SK-N-SH (cell line): ENCODE measurements around the gene TBC1D5. TPM values are rescaled to one million over a fixed set of nuclear protein-coding genes. Genes with fewer than 3 reads are reported as not detected.

Source experiments
- CTCF ChIA-PET: fragments of 300-600, 350-600 bp; formaldehyde crosslinking; extraction: SDS; loops from one replicate; lab custom pipeline; 2021; lab: Yijun Ruan, JAX
- POLR2A ChIA-PET: fragments of 350-600 bp; sonication (Branson Sonifier 250); formaldehyde crosslinking; extraction: SDS; loops from one replicate; lab custom pipeline; 2020; ENCODE audit warnings: antibody characterized with exemption, inconsistent platforms; lab: Yijun Ruan, JAX
- DNase-seq: peaks from one replicate; pipeline ENCODE4 v3.0.0; 2012
- H2AFZ ChIP-seq: fragments of 200-600 bp; sonication (generic); 2 replicates; pipeline ENCODE4 v1.8.1; 2016; ENCODE audit warnings: antibody characterized with exemption, mild to moderate bottlenecking, low read depth
- H3F3A ChIP-seq: fragments of 200-600 bp; sonication (generic); replicated peaks from 2 replicates; pipeline ENCODE3; 2016; ENCODE audit warnings: antibody characterized with exemption, mild to moderate bottlenecking; ENCODE audit not compliant: insufficient read depth
- H3K27ac ChIP-seq, 2 experiments: fragments of 200-500 bp in 1 of 2; fragments of 200-600 bp in 1 of 2; sonication (Bioruptor generic) in 1 of 2; sonication (generic), shearing (Covaris generic) in 1 of 2; 2 replicates each; pipeline versions ENCODE4 v1.5.1 to v1.6.1; 2014 to 2016; ENCODE audit warnings: low read depth in 2 of 2, inconsistent platforms in 1 of 2, low read length in 1 of 2, mild to moderate bottlenecking in 1 of 2, mixed read lengths in 1 of 2
- H3K27me3 ChIP-seq: fragments of 200-600 bp; sonication (generic), shearing (Covaris generic); 2 replicates; pipeline ENCODE4 v1.6.1; 2016; ENCODE audit warnings: mixed run types; ENCODE audit not compliant: insufficient read depth
- H3K36me3 ChIP-seq, 2 experiments: fragments of 200-500 bp in 1 of 2; fragments of 200-600 bp in 1 of 2; sonication (Bioruptor generic) in 1 of 2; sonication (generic) in 1 of 2; replicated peaks in 1 of 2; 2 replicates each; pipeline versions ENCODE3 to v1.5.1; 2014 to 2016; ENCODE audit warnings: low read length in 1 of 2, mild to moderate bottlenecking in 1 of 2; ENCODE audit not compliant: insufficient read depth in 2 of 2, control insufficient read depth in 1 of 2
- H3K4me1 ChIP-seq, 2 experiments: fragments of 200-500 bp in 1 of 2; fragments of 200-600 bp in 1 of 2; sonication (Bioruptor generic) in 1 of 2; sonication (generic), shearing (Covaris generic) in 1 of 2; 2 replicates each; pipeline versions ENCODE4 v1.5.1 to v1.6.1; 2014 to 2016; ENCODE audit warnings: low read depth in 1 of 2, low read length in 1 of 2, mixed run types in 1 of 2; ENCODE audit not compliant: insufficient read depth in 2 of 2, control insufficient read depth in 1 of 2
- H3K4me2 ChIP-seq: fragments of 200-600 bp; sonication (generic), shearing (Covaris generic); 2 replicates; pipeline ENCODE4 v1.6.1; 2017; ENCODE audit warnings: mixed run types
- H3K4me3 ChIP-seq, 2 experiments: fragments of 200-500 bp in 1 of 2; fragments of 200-600 bp in 1 of 2; sonication (Bioruptor generic) in 1 of 2; sonication (generic), shearing (Covaris generic) in 1 of 2; 2 replicates each; pipeline versions ENCODE4 v1.5.1 to v1.8.1; 2014 to 2016; ENCODE audit warnings: low read depth in 2 of 2, inconsistent platforms in 1 of 2, low read length in 1 of 2, mild to moderate bottlenecking in 1 of 2, mixed read lengths in 1 of 2, moderate library complexity in 1 of 2
- H3K79me2 ChIP-seq: fragments of 200-600 bp; sonication (generic); 2 replicates; pipeline ENCODE4 v1.8.1; 2017; ENCODE audit warnings: mild to moderate bottlenecking; ENCODE audit not compliant: insufficient read depth
- H3K9ac ChIP-seq: fragments of 200-600 bp; sonication (generic); 2 replicates; pipeline ENCODE4 v1.6.1; 2017; ENCODE audit warnings: mixed run types
- H3K9me2 ChIP-seq: fragments of 200-600 bp; sonication (generic); 2 replicates; pipeline ENCODE4 v1.6.1; 2017; ENCODE audit warnings: mixed run types
- H3K9me3 ChIP-seq: fragments of 200-600 bp; sonication (generic); 2 replicates; pipeline ENCODE4 v1.6.1; 2017; ENCODE audit warnings: mixed run types, mild to moderate bottlenecking, moderate library complexity
- H4K20me1 ChIP-seq: fragments of 200-600 bp; sonication (generic); 2 replicates; pipeline ENCODE4 v1.6.1; 2017; ENCODE audit warnings: mild to moderate bottlenecking, mixed run types; ENCODE audit not compliant: insufficient read depth
- CHD2 ChIP-seq: fragments of 150-350 bp; IDR thresholded peaks from 2 replicates; pipeline ENCODE4 v1.6.1; 2018; ENCODE audit warnings: low read length; ENCODE audit not compliant: partially characterized antibody
- CTCF ChIP-seq: fragments of 200-600 bp; sonication (generic); IDR thresholded peaks from 2 replicates; pipeline ENCODE4 v1.6.1; 2017; ENCODE audit warnings: antibody characterized with exemption, mild to moderate bottlenecking, moderate library complexity
- EZH2phosphoT487 ChIP-seq: fragments of 200-600 bp; sonication (generic); IDR thresholded peaks from 2 replicates; pipeline ENCODE4 v1.6.1; 2017; ENCODE audit warnings: low read depth, mixed run types, mild to moderate bottlenecking, antibody characterized with exemption, moderate library complexity, borderline replicate concordance
- FOSL2 ChIP-seq: IDR thresholded peaks from 2 replicates; pipeline ENCODE4 v1.4.0; 2012; ENCODE audit warnings: low read depth, mild to moderate bottlenecking, moderate library complexity, borderline replicate concordance
- FOXM1 ChIP-seq: IDR thresholded peaks from 2 replicates; pipeline ENCODE4 v1.4.0; 2012; ENCODE audit warnings: low read depth, mild to moderate bottlenecking
- MAX ChIP-seq: IDR thresholded peaks from 2 replicates; pipeline ENCODE4 v1.4.0; 2012; ENCODE audit warnings: low read depth
- MEF2A ChIP-seq: IDR thresholded peaks from 2 replicates; pipeline ENCODE4 v1.4.0; 2012; ENCODE audit warnings: low read depth, borderline replicate concordance
- MXI1 ChIP-seq: IDR thresholded peaks from 2 replicates; pipeline ENCODE4 v1.6.1; 2012; ENCODE audit warnings: mild to moderate bottlenecking, low read depth, low read length, improper control_type of control experiment
- NRF1 ChIP-seq: IDR thresholded peaks from 2 replicates; pipeline ENCODE4 v1.6.1; 2012; ENCODE audit warnings: low read depth, mild to moderate bottlenecking, low read length
- POLR2AphosphoS5 ChIP-seq: IDR thresholded peaks from 2 replicates; pipeline ENCODE4 v1.6.1; 2012; ENCODE audit warnings: low read depth, low read length
- RAD21 ChIP-seq: IDR thresholded peaks from 2 replicates; pipeline ENCODE4 v1.6.1; 2012; ENCODE audit warnings: mild to moderate bottlenecking, low read length
- RCOR1 ChIP-seq: fragments of 150-350 bp; IDR thresholded peaks from 2 replicates; pipeline ENCODE4 v1.6.1; 2017; ENCODE audit warnings: antibody characterized with exemption, low read length
- SIN3A ChIP-seq: IDR thresholded peaks from 2 replicates; pipeline ENCODE4 v1.6.1; 2012; ENCODE audit warnings: low read depth, mild to moderate bottlenecking, low read length, moderate library complexity, borderline replicate concordance
- YY1 ChIP-seq: IDR thresholded peaks from 2 replicates; pipeline ENCODE4 v1.4.0; 2012; ENCODE audit warnings: low read depth, mild to moderate bottlenecking
- ZBTB33 ChIP-seq: IDR thresholded peaks from 2 replicates; pipeline ENCODE4 v1.4.0; 2012; ENCODE audit warnings: low read depth, borderline replicate concordance
- WGBS: methylation state at CpG from one replicate; pipeline ENCODE4 v1.1.6; 2017; ENCODE audit warnings: low lambda C conversion rate; 5-methylcytosine and 5-hydroxymethylcytosine counted together
- polyA plus RNA-seq, 3 experiments: library from polyadenylated mRNA; depleted of rRNA; stranded (reverse); fragments of >200 nt; gene quantifications; 2 replicates each; pipeline ENCODE4 v1.2.3, GENCODE V29; 2012
- TF ChIP-seq, protein P1 (sequence below): IDR thresholded peaks from 2 replicates; pipeline ENCODE4 v1.6.1; 2012; ENCODE audit warnings: mild to moderate bottlenecking, low read depth, low read length, moderate library complexity

Gene TBC1D5
- polyA plus RNA-seq, 1 of the 3 experiments (the other 2 are of a cell fraction) = 19.5 TPM

DNA sequence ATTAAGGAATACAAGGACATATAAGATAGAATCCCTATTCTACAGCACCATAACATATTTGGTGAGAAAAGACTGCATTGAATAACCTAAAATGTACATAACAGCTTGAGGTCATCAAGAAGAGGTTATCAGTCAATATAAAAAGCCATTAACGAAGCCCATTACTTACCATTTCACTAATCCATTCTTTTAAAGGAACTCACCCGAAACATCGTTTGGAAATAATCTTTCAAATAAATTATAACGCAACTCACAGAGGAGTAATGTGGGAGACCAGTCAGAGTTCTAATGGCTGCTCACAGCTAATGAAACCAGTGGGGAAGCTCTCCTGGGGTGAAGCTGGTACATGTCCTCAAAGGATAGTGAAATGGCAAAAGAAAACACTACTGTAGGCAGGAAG, 188.4 kb downstream of the TBC1D5 start:
- no peaks in the 10 kb centered on the region for H3K9me2 ChIP-seq
- no peak overlapping the region for H2AFZ ChIP-seq
- H3K4me2 ChIP-seq = no peak overlapping the region
- H3K9ac ChIP-seq = no peak overlapping the region
- ChIA-PET CTCF (interaction anchor here (1.3 to 1.4 kb wide), 2 partner anchors 9 to 288 kb away, joined by 4 to 6 read pairs; no protein-coding TSS in a partner anchor), POLR2A (no interaction called here)
- H3K9me3 ChIP-seq = no peaks in the 10 kb centered on the region
- peaks cover 0 to 6% of the 10 kb centered on the region in 2 experiments; a peak in 1 of 4 replicates for H3K4me1 ChIP-seq
- no peak for DNase-seq
- H3K27me3 ChIP-seq = no peaks in the 10 kb centered on the region
- no peak overlapping the region for H3K4me3 ChIP-seq
- H3K79me2 ChIP-seq = no peaks in the 10 kb centered on the region; the same call in 1 of the 2 replicates
- H3K36me3 ChIP-seq = no peaks in the 10 kb centered on the region
- over 99% methylated on average over 4 of the region's 4 CpGs for WGBS
- TF ChIP-seq FOSL2 (no peak), SIN3A (no peak), RCOR1 (no peak), EZH2phosphoT487 (no peak), NRF1 (no peak), YY1 (no peak), ZBTB33 (no peak), MEF2A (no peak), CHD2 (no peak), MXI1 (no peak), CTCF (no peak), RAD21 (no peak), POLR2AphosphoS5 (no peak), MAX (no peak), FOXM1 (no peak)
- TF ChIP-seq, protein P1, sequence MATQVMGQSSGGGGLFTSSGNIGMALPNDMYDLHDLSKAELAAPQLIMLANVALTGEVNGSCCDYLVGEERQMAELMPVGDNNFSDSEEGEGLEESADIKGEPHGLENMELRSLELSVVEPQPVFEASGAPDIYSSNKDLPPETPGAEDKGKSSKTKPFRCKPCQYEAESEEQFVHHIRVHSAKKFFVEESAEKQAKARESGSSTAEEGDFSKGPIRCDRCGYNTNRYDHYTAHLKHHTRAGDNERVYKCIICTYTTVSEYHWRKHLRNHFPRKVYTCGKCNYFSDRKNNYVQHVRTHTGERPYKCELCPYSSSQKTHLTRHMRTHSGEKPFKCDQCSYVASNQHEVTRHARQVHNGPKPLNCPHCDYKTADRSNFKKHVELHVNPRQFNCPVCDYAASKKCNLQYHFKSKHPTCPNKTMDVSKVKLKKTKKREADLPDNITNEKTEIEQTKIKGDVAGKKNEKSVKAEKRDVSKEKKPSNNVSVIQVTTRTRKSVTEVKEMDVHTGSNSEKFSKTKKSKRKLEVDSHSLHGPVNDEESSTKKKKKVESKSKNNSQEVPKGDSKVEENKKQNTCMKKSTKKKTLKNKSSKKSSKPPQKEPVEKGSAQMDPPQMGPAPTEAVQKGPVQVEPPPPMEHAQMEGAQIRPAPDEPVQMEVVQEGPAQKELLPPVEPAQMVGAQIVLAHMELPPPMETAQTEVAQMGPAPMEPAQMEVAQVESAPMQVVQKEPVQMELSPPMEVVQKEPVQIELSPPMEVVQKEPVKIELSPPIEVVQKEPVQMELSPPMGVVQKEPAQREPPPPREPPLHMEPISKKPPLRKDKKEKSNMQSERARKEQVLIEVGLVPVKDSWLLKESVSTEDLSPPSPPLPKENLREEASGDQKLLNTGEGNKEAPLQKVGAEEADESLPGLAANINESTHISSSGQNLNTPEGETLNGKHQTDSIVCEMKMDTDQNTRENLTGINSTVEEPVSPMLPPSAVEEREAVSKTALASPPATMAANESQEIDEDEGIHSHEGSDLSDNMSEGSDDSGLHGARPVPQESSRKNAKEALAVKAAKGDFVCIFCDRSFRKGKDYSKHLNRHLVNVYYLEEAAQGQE = no peak
- no peak overlapping the region for H3K27ac ChIP-seq
- H3F3A ChIP-seq = no peaks in the 10 kb centered on the region
- H4K20me1 ChIP-seq = no peaks in the 10 kb centered on the region
